ENCODE measurements around the gene PEAK1.

GRCh38 chr15:77121599-77121998 is 298.3 kb downstream of the PEAK1 start:
- TF ChIP-seq ARNTL (CRISPR knock-in tag; IDR thresholded peaks at IDR 0.05; ENCODE audit: borderline replicate concordance, low read depth) = no peak
- TF ChIP-seq PATZ1 (CRISPR knock-in tag; IDR thresholded peaks at IDR 0.05; ENCODE audit: borderline replicate concordance) = no peak
- no peak for TF ChIP-seq SNAI2 (CRISPR knock-in tag; IDR thresholded peaks at IDR 0.05)
- TF ChIP-seq ZNF8 (CRISPR knock-in tag; IDR thresholded peaks at IDR 0.05) = no peak
- TF ChIP-seq TCF4 (CRISPR knock-in tag; IDR thresholded peaks at IDR 0.05; ENCODE audit: borderline replicate concordance) = no peak

Data from SK-N-SH treated with all-trans-retinoic acid at 6 μM for 48 hours (cell line).